Stimulated activated CD4-positive, alpha-beta T cell treated with anti-CD3 and anti-CD28 coated beads, Interleukin-15, amount 100 ng/mL, for 24 hours (primary cell): ENCODE measurements around the gene STRIP2.
A peak's percentile ranks its signal among the peaks of the same experiment; 100 is the strongest.
"Not testable (repeated sequence)": the region's sequence is repeated elsewhere in the genome, so short reads cannot be mapped to it uniquely, and the experiment has no call there.

Experiments used
- DNase-seq: peaks from one replicate; pipeline ENCODE4 v3.0.0-alpha.2; 2020

STRIP2 gene

DNA sequence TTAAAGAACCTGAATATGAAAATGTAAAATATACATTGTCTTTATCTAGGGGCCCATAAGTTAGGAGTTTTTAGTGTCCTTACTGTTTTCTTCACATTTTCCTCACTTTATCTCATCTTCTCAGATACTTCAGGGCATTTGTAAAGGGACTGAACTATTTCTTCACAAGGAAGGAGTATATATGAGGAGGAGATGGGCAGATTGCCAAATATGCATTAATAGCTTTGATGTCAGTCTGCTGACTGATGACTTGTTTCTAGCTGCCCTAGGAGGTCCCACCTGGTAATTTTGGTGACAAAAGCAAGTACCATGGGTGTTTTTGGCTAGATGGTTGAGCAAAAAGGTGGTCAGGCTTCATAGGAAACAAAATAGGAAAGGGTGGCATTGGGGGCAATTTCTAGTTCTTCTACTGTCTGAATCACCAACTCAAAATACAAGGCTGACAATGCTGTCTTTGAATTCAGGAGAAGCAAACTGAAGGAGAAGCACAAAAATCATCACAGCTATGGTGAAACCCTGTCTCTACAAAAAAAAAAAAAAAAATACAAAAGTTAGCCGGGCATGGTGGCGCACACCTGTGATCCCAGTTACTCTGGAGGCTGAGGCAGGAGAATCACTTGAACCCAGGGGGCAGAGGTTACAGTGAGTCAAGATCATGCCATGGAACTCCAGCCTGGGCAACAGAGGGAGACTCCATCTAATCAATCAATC lies 10.4 kb upstream of the STRIP2 start:
- no peak for DNase-seq

- no peak for DNase-seq
These were observed 7.8 kb upstream of the STRIP2 start for GRCh38 chr7:129426482-129426881.

DNA sequence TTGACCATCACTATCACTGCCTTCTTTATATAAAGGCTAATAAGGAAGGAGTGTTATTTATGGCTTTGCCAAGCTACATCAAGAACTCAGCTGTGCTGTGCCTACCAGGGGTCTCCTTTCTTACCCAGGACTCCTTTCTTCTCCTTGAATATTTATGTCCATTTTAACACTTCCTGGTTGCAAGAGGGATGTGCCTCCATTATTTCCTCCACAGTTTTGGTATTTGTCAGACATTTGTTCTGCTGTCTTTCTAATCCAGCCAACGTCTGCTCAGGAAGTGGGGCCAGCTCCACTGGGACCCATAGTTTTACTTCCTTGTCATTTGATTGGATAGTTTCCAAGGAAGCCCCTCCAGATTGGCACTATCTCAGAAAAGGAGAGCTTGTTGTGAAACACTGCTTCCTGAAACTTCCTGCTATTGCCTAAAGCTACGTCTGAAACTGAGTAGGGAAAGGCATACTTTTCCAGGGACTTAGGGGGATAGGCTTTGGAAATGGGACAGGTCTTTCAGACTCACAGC lies 6.6 kb upstream of the STRIP2 start:
- DNase-seq: no peak

- DNase-seq: no peak
These were observed 2.2 kb upstream of the STRIP2 start for GRCh38 chr7:129431911-129432643.

DNA sequence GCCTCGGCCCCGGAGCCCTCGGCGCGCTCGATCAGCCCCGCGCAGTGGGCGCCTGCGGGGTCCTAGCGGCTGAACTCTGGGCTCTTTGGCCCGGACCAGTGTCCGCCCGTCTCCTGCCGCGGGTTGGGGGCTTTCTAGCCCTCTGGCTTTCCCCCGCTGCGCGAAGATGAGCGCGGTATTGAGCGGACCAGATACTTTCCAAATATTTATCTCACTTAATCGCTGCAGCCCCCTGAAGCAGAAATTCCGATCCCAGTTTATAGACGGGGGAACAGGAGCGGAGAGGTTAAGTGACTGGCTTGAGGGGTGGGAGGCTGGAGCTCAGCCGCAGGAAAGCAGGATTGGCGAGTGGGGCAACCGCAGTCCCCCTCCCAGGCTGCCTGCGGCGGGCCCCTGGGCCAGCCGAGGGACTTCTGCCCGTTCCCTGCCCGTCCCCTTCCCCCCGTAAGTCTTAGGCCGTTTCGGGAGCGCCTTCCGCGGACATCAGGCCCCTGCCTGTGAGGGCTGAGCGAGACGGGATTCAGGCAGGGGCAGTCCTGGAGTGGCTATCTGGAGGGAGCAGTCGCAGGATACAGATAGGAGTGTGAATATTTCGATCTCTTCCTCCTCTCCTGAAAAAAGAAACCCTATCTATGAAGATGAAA lies 565 bp downstream of the STRIP2 start:
- DNase-seq: peak; percentile 11

- DNase-seq: no peak
These were observed 1.2 kb downstream of the STRIP2 start for GRCh38 chr7:129435414-129435829.

DNA sequence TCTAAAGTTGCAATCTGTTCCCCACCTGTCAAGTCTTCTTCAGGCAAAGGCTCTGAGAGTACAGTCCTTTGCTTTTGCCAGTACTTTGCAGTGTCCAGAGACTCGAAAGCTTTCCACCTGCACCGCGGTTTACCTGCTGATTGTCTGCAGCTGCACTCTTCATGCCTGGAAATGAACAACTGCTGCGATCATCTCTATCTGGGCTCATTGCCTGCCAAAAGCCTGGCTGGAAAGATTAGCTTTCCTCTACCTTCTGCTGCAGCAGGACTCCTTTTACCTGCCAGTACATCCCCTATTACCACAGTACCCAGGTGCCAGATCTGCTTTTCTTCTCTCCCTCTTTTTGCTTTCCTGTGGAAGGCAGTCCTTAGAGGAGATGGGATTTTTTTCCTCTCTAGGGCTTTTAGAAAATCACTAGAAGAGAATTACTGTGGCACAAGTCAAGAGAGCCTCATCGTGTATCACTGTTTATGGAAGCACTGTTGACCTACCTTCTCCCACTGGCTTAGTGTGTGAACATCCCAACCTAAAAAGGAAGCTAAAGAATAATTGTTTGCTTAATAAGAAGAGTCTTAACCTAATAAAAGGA lies 2.2 kb downstream of the STRIP2 start:
- no peak for DNase-seq

DNA sequence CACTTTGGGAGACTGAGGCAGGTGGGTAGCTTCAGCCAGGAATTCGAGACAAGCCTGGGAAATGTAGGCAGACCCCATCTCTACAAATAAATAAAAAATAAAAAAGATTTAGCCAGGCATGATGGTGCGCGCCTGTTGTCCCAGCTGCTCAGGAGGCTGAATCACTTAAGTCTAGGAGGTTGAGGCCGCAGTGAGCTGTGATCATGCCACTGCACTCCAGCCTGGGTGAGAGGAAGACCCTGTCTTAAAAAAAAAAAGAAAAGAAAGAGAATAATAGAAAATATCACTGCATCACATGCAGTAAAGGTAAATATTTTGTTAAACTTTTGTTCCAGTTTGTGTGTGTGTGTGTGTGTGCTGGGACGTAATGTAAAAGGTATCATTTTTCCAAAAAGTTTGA lies 3.0 kb downstream of the STRIP2 start:
- peak; percentile 12 for DNase-seq

GRCh38 chr7:129438281-129438838 lies 4.1 kb downstream of the STRIP2 start:
- no peak for DNase-seq

DNA sequence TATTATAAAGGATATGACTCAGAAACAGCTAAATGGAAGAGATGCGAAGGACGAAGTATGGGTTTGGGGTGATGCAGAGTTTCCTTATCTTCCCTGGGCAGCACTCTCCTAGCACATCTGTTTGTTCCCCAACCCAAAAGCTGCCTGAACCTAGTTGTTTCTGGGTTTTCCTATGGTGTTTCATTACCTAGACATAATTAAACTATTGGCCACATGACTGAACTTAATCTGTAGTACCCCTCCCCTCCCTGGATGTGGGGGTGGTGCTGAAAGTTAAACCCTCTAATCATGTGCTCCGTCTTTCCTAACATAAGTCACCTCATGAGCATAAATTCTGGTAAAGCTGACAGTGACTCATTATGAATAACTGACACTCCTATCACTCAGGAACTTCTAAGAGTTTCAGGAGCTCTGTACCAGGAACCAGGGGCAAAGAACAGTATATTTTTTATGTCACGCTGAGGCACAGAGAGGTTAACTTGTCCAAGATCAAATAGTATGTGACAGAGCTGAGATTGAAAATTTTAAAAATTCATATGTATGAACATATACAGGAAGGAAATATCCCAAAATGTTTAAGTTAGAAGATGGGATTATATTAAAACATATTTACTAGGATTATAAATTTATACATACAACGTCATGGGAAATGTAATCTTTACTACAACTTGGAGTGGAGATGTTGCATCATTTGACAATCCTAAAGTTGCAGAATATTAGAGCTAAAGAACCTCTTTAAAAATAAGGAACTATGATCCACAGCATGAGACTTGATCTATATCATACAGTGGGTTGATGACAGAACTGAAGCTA lies 4.8 kb downstream of the STRIP2 start:
- DNase-seq: peak; percentile 86

DNA sequence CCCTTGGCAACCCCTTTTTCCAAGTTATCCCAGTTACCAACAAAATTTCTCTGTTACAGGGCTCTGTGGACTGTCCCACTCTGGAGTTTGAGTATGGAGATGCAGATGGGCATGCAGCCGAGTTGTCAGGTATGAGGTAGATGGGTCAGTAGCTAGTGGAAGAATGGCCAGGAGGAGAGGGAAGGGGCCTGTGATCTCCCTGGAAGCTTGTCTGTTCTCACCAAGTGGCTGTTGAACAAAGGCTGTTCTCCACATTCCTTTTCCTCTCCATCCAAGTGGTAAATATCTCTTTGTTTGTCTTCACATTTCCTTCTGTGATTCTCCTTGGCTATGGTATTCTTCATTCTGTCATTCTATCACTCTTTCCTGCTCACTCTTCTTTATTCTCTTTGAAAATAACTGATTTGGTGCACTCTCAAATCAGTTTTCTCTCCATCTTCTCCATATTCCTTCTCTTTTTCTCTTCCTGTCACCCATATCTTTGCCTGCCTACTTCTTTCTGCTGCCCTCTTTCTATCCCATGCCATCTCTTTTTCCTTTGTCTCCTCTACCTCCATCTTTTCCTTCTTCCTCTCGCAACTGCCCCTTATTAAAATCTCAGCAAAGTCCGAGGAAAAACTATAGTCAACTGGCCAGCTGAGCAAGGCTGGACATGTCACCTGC lies 5.9 kb downstream of the STRIP2 start:
- no peak for DNase-seq

DNA sequence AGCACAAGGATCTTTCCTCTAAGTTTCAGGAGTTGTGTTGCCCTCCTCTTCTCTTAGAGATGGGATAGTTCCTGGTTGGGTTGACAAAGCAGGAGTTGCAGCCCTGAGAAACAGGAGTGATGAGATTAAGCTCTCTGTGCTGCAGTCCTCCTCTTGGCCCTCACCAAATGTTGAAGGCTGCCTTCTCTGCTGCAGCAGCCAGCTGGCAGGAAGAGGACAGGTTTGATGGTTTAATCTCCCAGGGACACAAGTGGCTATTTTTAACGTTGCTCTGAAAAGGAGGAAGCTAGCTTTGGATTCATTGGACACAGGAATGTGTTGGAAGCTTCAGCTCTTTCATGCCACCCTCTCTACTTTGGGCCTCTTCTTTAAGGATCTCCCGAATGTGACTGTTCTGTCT lies 9.4 kb downstream of the STRIP2 start:
- no peak for DNase-seq

DNA sequence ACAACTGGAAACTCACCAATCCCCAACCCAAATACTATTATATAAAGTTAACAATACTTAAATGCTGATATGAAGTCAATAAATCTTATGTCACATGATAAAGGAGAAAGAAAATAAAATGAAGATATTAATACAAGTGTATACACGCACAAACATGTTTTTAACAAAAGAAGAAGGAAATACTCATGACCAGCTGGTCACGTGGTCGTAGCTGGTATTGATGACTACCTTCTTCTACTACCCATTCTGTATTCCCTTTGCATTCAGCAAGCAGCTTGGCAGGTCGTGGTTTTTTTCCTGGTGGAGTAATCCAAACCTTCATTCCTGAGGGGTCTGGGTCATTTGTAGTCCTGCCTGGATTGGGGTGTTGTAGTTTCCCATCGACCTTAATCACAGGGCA lies 10.5 kb downstream of the STRIP2 start:
- DNase-seq: not testable (repeated sequence)

GRCh38 chr7:129446925-129447324 lies 12.7 kb downstream of the STRIP2 start:
- not testable (repeated sequence) for DNase-seq

- not testable (repeated sequence) for DNase-seq
These were observed 13.2 kb downstream of the STRIP2 start for GRCh38 chr7:129447445-129447844.

- DNase-seq: not testable (repeated sequence)
These were observed 14.4 kb downstream of the STRIP2 start for GRCh38 chr7:129448608-129449007.

GRCh38 chr7:129450295-129450694 lies 16.1 kb downstream of the STRIP2 start:
- DNase-seq: no peak

- no peak for DNase-seq
These were observed 18.5 kb downstream of the STRIP2 start for GRCh38 chr7:129452589-129453231.

DNA sequence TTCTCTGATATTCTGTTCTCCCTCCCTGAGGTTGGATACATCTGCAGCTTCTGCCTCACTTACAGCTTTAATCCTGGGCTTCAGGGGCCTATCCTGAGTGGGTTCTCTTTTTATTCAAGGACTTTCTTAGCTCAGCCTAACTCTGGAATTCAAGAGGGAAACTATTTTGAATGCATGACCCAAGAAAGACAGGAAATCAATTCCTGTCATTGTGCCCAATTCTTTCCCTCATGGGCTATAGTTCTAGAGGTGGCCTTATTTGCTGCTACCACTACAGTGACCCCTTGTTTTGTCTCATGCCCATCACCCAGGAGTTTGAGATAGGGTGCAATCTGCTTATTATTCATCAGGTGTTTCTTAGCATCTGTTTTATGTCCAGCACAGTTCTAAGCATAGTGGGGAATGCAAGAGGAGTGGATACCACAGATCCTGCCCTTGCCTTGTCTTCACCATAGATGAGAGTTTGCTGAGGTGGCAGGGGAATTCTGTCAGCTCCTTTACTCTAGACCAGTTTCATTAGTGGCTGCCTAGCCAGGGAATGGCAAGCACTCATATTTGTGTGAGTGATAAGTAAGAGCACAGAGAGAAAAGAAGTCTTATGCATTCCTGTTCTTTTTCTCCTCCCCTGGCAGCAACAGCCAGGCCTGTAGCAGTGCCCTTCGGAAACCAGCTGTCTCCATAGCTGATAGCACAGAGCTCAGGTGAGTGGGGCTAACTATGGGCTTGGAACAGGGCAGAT lies 19.4 kb downstream of the STRIP2 start:
- no peak for DNase-seq

GRCh38 chr7:129454249-129454551 lies 20.0 kb downstream of the STRIP2 start:
- no peak for DNase-seq
